GM12865 (cell line): Measurements from ENCODE around the gene TTC27.

Experiments
- DNase-seq: peaks from one replicate; pipeline ENCODE4 v3.0.0; 2010; ENCODE audit warnings: low read depth
- H3K4me3 ChIP-seq: 2 replicates; pipeline ENCODE4 v1.5.1; 2011; ENCODE audit warnings: mild to moderate bottlenecking, low read depth, low read length, control low read depth
- TF ChIP-seq, protein P1 (sequence below): IDR thresholded peaks from 2 replicates; pipeline ENCODE4 v1.5.1; 2011; ENCODE audit warnings: low read length, control low read depth, low read depth, inconsistent platforms; ENCODE audit not compliant: insufficient read depth; ENCODE audit errors: missing control alignments

TTC27 gene

DNA sequence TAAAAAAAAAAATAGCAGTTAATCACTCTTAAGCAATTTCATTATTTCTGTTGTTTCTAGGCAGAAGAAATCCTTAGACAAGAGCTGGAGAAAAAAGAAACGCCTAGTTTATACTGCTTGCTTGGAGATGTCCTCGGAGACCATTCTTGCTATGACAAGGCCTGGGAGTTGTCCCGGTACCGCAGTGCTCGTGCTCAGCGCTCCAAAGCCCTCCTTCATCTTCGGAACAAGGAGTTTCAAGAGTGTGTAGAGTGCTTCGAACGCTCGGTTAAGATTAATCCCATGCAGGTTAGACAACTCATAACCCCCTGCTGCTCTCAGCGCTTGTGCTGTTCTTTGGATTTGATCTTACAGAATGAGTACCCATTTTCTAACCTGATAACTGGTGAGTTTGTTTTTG is 130.4 kb downstream of the TTC27 start:
- no peak overlapping the region for H3K4me3 ChIP-seq
- TF ChIP-seq, protein P1, sequence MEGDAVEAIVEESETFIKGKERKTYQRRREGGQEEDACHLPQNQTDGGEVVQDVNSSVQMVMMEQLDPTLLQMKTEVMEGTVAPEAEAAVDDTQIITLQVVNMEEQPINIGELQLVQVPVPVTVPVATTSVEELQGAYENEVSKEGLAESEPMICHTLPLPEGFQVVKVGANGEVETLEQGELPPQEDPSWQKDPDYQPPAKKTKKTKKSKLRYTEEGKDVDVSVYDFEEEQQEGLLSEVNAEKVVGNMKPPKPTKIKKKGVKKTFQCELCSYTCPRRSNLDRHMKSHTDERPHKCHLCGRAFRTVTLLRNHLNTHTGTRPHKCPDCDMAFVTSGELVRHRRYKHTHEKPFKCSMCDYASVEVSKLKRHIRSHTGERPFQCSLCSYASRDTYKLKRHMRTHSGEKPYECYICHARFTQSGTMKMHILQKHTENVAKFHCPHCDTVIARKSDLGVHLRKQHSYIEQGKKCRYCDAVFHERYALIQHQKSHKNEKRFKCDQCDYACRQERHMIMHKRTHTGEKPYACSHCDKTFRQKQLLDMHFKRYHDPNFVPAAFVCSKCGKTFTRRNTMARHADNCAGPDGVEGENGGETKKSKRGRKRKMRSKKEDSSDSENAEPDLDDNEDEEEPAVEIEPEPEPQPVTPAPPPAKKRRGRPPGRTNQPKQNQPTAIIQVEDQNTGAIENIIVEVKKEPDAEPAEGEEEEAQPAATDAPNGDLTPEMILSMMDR, result no peak
- no peak for DNase-seq

DNA sequence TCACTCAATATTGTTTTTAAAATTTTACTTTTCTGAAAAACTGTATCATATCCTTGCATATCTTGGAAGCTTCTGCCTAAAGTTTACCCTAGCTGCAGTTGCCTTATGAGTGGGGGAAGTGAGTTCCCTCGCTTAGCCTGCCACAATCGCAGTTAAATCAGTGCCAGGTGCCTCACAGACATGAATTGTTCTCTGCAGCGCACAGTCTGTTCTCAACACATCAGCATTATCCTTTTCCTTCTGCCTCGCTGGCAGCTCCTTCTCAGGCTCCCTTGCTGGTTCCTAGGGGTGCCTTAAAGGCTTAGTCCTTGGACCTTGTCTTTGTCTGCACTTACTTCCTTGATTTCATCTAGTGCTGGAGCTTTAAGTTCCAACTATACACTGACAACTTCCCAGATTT is 132.8 kb downstream of the TTC27 start:
- DNase-seq, result no peak
- no peak overlapping the region for H3K4me3 ChIP-seq
- TF ChIP-seq, protein P1, result no peak

DNA sequence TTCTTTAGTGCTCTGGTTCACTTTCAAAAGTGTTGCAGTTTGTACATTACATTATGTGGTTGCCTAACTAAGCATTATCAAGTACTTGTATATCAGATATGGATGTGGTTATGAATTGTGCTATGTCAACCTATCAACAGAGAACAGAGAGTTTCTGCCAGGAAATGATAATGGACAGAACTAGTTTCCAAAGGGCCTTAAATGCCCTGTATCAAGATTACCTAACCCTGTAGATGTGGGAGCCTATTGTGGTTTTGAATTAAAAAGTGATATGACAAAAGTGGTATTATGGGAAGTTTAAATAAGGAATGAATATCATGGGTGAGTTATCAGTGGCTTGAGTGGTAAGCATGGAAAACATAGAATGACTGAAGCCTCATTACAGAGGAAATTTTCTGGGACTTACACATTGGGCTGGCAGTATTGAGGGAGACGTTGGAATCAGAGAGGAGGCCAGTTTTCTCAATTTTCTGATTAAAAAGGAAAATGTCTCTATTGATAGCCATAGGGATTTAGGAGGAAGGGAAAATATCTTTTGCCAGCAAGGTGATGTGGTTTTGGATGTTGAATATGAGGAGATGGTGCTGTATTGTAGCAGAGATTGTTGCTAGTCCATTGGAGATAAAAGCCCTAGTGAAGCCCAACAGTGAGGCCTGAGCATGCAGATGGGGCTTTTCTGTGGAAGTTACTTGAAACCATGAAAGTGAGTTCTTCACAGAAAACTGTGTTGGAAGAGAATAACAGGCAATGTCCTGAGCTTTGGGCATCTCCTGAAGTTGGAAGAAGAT is 140.7 kb downstream of the TTC27 start:
- TF ChIP-seq, protein P1, result no peak
- H3K4me3 ChIP-seq, result no peak overlapping the region
- no peak for DNase-seq

- H3K4me3 ChIP-seq, result no peak overlapping the region
- no peak for DNase-seq
- TF ChIP-seq, protein P1, result no peak
These were observed 142.5 kb downstream of the TTC27 start for GRCh38 chr2:32770360-32770759.

DNA sequence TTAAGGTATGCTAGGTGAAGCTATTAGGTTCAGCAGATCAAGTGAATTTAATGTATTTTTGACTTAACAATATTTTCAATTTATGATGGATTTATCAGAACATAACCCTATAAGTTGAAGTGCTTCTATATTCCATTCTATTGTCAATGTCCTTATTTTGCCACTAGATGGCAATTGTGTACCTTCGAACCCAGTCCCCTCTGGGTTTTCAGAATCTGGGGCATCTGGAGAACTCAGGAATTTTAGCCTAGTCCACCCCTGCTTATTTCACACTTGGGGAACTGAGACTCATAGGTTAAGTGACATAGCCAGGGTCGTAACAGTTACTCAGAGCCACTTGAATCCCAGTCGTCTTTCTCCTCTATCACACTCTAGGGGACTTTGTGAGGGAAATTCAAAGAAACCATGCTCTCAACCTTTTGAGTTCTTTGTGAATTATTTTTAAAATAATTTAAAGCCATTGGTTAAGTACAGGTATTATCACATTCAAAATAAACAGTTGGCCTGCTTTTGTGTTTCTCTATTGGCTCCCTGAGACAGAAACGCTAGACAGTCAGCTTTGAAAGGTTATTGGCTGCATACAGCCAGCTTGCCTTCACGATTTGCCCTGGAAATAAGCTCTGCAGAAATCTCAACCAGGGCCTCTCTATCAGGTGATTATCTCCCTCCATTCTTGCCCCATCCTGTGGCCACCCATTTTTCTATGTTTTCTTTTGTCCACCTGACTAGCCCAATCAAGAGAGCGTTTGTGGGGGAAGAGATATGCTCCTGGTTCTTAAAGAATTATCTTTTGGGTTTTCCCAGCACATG is 145.0 kb downstream of the TTC27 start:
- TF ChIP-seq, protein P1, result peak; percentile 49
- peak; percentile 33 for DNase-seq

GRCh38 chr2:32773448-32773808 is 145.6 kb downstream of the TTC27 start:
- no peak overlapping the region for H3K4me3 ChIP-seq
- TF ChIP-seq, protein P1, result no peak

More for the DNA sequence above, 145.0 kb downstream of the TTC27 start:
- no peak overlapping the region for H3K4me3 ChIP-seq

More at GRCh38 chr2:32773448-32773808, 145.6 kb downstream of the TTC27 start:
- no peak for DNase-seq
